Skeletal muscle cell (primary cell): ENCODE data around the gene TMPRSS9.
"Not testable (repeated sequence)": the region's sequence is repeated elsewhere in the genome, so short reads cannot be mapped to it uniquely, and the experiment has no call there.

ENCODE experiments used
- DNase-seq: peaks from one replicate; pipeline ENCODE4 v3.0.0-alpha.2; 2010; ENCODE audit warnings: low read depth
- H3K4me3 ChIP-seq: 2 replicates; pipeline ENCODE4 v1.5.1; 2011; ENCODE audit warnings: low read depth, mild to moderate bottlenecking, control low read depth, low read length, moderate library complexity

The TMPRSS9 gene

GRCh38 chr19:2339644-2340310 lies 20.3 kb upstream of the TMPRSS9 start:
- no peak overlapping the region for H3K4me3 ChIP-seq
- DNase-seq, result no peak

GRCh38 chr19:2340496-2341243 lies 19.4 kb upstream of the TMPRSS9 start:
- no peak for DNase-seq
- no peak overlapping the region for H3K4me3 ChIP-seq

- no peak overlapping the region for H3K4me3 ChIP-seq
- no peak for DNase-seq
Measured at GRCh38 chr19:2341244-2341751, 18.8 kb upstream of the TMPRSS9 start.

GRCh38 chr19:2341982-2342381 lies 18.1 kb upstream of the TMPRSS9 start:
- DNase-seq, result no peak
- no peak overlapping the region for H3K4me3 ChIP-seq

GRCh38 chr19:2342656-2343288 lies 17.3 kb upstream of the TMPRSS9 start:
- no peak for DNase-seq

GRCh38 chr19:2343289-2343982 lies 16.6 kb upstream of the TMPRSS9 start:
- DNase-seq, result no peak
- H3K4me3 ChIP-seq, result no peak overlapping the region

More at GRCh38 chr19:2342656-2343288, 17.3 kb upstream of the TMPRSS9 start:
- H3K4me3 ChIP-seq, result no peak overlapping the region

- no peak overlapping the region for H3K4me3 ChIP-seq
- DNase-seq, result no peak
Measured at GRCh38 chr19:2344381-2344870, 15.6 kb upstream of the TMPRSS9 start.

- H3K4me3 ChIP-seq, result no peak overlapping the region
- DNase-seq, result no peak
Measured at GRCh38 chr19:2345076-2345475, 15.0 kb upstream of the TMPRSS9 start.

- no peak for DNase-seq
- H3K4me3 ChIP-seq, result no peak overlapping the region
Measured at GRCh38 chr19:2345794-2346663, 14.0 kb upstream of the TMPRSS9 start.

GRCh38 chr19:2349818-2350217 lies 10.2 kb upstream of the TMPRSS9 start:
- DNase-seq, H3K4me3 ChIP-seq: not testable (repeated sequence)

GRCh38 chr19:2350656-2351055 lies 9.4 kb upstream of the TMPRSS9 start:
- no peak overlapping the region for H3K4me3 ChIP-seq
- no peak for DNase-seq

GRCh38 chr19:2351591-2351990 lies 8.5 kb upstream of the TMPRSS9 start:
- H3K4me3 ChIP-seq, result no peak overlapping the region
- DNase-seq, result no peak

- DNase-seq, result no peak
- H3K4me3 ChIP-seq, result no peak overlapping the region
Measured at GRCh38 chr19:2352121-2352520, 7.9 kb upstream of the TMPRSS9 start.

- DNase-seq, result no peak
- H3K4me3 ChIP-seq, result no peak overlapping the region
Measured at GRCh38 chr19:2353159-2353886, 6.7 kb upstream of the TMPRSS9 start.

GRCh38 chr19:2353887-2354592 lies 6.0 kb upstream of the TMPRSS9 start:
- H3K4me3 ChIP-seq, result no peak overlapping the region
- no peak for DNase-seq

GRCh38 chr19:2354670-2355069 lies 5.4 kb upstream of the TMPRSS9 start:
- DNase-seq, result no peak
- no peak overlapping the region for H3K4me3 ChIP-seq

- no peak for DNase-seq
Measured at GRCh38 chr19:2355168-2356035, 4.7 kb upstream of the TMPRSS9 start.

More at GRCh38 chr19:2355168-2356035, 4.7 kb upstream of the TMPRSS9 start:
- H3K4me3 ChIP-seq, result no peak overlapping the region
